Measurements from ENCODE around the gene TSPAN2. TPM values are rescaled to one million over a fixed set of nuclear protein-coding genes. Genes with fewer than 3 reads are reported as not detected.

Gene TSPAN2
- total and polyA plus RNA-seq, 9 of the 15 experiments (the other 6 are each of a cell fraction or from before 2014, with no cell fraction given): not detected

- ATAC-seq (no peak), DNase-seq (ENCODE audit: extremely low read depth in 1 of 4, low spot score in 3 of 4) (no peak), FAIRE-seq (no peak)
- intact Hi-C loops (cut with micrococcal nuclease): no loop called here
- H3K36me3 ChIP-seq (ENCODE audit: control insufficient read depth, insufficient read depth, low read length): no peaks in the 10 kb centered on the region
- H3K9ac ChIP-seq (ENCODE audit: insufficient read depth in 1 of 2, low read depth in 2 of 2, low read length in 2 of 2): no peak overlapping the region
- no peak overlapping the region for H2AFZ ChIP-seq (ENCODE audit: low read depth, low read length)
- H3K79me2 ChIP-seq (ENCODE audit: control insufficient read depth, insufficient read depth, low read length): no peaks in the 10 kb centered on the region
- 0% methylated on average over 2 of the region's 2 CpGs for WGBS (ENCODE audit: insufficient coverage, low coverage, missing lambda C conversion rate)
- H3K27me3 ChIP-seq (ENCODE audit: control insufficient read depth in 2 of 2, insufficient read depth in 2 of 2, low read length in 2 of 2): no peaks in the 10 kb centered on the region; a peak in 1 of 5 replicates
- ChIA-PET POLR2A (interaction anchor here (0.6 kb wide), 1 partner anchor 500 kb away, joined by 3 read pairs; no protein-coding TSS in a partner anchor), CTCF (ENCODE audit: low intra/inter-chr PET ratio) (interaction anchor here (0.6 kb wide), 1 partner anchor 682 kb away, joined by 3 read pairs; no protein-coding TSS in a partner anchor)
- no peaks in the 10 kb centered on the region; the same call in 1 of the 2 replicates for H4K20me1 ChIP-seq (replicated peaks; ENCODE audit: control insufficient read depth, insufficient read depth, low read length)
- no peak overlapping the region for H3K27ac ChIP-seq (ENCODE audit: extremely low read depth, low read depth, low read length)
- H3K9me3 ChIP-seq (replicated peaks; ENCODE audit: control insufficient read depth, insufficient read depth, low read depth, low read length): no peaks in the 10 kb centered on the region
- H3K4me1 ChIP-seq (replicated peaks in 1 of 2; ENCODE audit: control insufficient read depth in 2 of 2, insufficient read depth in 2 of 2, low read length in 2 of 2): no peaks in the 10 kb centered on the region
- H3K4me3 ChIP-seq: no peak overlapping the region
- H3K4me2 ChIP-seq (ENCODE audit: insufficient read depth, low read length): no peak overlapping the region
- no peaks in the 10 kb centered on the region for H3K9me1 ChIP-seq (ENCODE audit: control insufficient read depth, insufficient read depth, low read length)
- BruUV-seq (replicated peaks): no TSS peak
- in situ Hi-C loops (cut with MboI): loop anchor here (25.0 kb wide), 1 partner anchor 632 kb away; the partner anchor contains the start of gene CASQ2
- TF ChIP-seq ZNF407 (IDR thresholded peaks at IDR 0.05; ENCODE audit: low read depth) (no peak), CHD2 (IDR thresholded peaks at IDR 0.05; ENCODE audit: low read depth, low read length) (no peak), KAT8 (IDR thresholded peaks at IDR 0.05; ENCODE audit: low read depth) (no peak), TFE3 (CRISPR knock-in tag; IDR thresholded peaks at IDR 0.05) (no peak), ZBTB49 (CRISPR knock-in tag; IDR thresholded peaks at IDR 0.05; ENCODE audit: borderline replicate concordance) (no peak), ZNF316 (IDR thresholded peaks at IDR 0.05) (no peak), RBM15 (IDR thresholded peaks at IDR 0.05; ENCODE audit: insufficient read depth, low read length) (no peak), EWSR1 (IDR thresholded peaks at IDR 0.05; ENCODE audit: borderline replicate concordance, low read depth, partially characterized antibody) (no peak), KLF10 (CRISPR knock-in tag; IDR thresholded peaks at IDR 0.05) (no peak), ZEB2 (IDR thresholded peaks at IDR 0.05) (no peak), GATA2 (CRISPR knock-in tag; IDR thresholded peaks at IDR 0.05) (no peak), CBFA2T2 (conservative IDR thresholded peaks at IDR 0.05) (no peak)
Observed at GRCh38 chr1:115130786-115131185, 41.5 kb upstream of the TSPAN2 start.

All from K562 (cell line).